HepG2 (cell line): ENCODE data around the gene SAPCD1. TPM values are rescaled to one million over a fixed set of nuclear protein-coding genes. Genes with fewer than 3 reads are reported as not detected.
A peak's percentile ranks its signal among the peaks of the same experiment; 100 is the strongest.

Experiments used
- ATM ChIP-seq: fragments of 450-650 bp; IDR thresholded peaks from 2 replicates; pipeline ENCODE4 v1.7.1; 2017; ENCODE audit warnings: mild to moderate bottlenecking, borderline replicate concordance
- DR1 ChIP-seq: sonication (generic); formaldehyde crosslinking; IDR thresholded peaks from 2 replicates; pipeline ENCODE4 v1.8.0; 2021; ENCODE audit warnings: mild to moderate bottlenecking, missing genetic modification reagents, inconsistent platforms
- ELF3 ChIP-seq: IDR thresholded peaks from 2 replicates; pipeline ENCODE4 v1.6.1; 2016; ENCODE audit warnings: missing genetic modification reagents, missing compliant biosample characterization
- IKZF1 ChIP-seq: fragments of 450-650 bp; IDR thresholded peaks from 2 replicates; pipeline ENCODE4 v1.7.1; 2016
- KMT2B ChIP-seq: IDR thresholded peaks from 2 replicates; pipeline ENCODE4 v1.6.1; 2016; ENCODE audit warnings: missing genetic modification reagents, missing compliant biosample characterization
- MAFG ChIP-seq: sonication (generic); formaldehyde crosslinking; IDR thresholded peaks from 2 replicates; pipeline ENCODE4 v1.5.1; 2020; ENCODE audit warnings: mild to moderate bottlenecking, missing genetic modification reagents
- MLLT10 ChIP-seq: sonication (generic); formaldehyde crosslinking; IDR thresholded peaks from 2 replicates; pipeline ENCODE4 v1.4.0; 2020; ENCODE audit warnings: missing genetic modification reagents
- MYPOP ChIP-seq: sonication (generic); formaldehyde crosslinking; IDR thresholded peaks from 2 replicates; pipeline ENCODE4 v1.8.1; 2023; ENCODE audit warnings: mild to moderate bottlenecking, moderate library complexity, missing genetic modification reagents
- NFATC3 ChIP-seq: sonication (generic); formaldehyde crosslinking; IDR thresholded peaks from 2 replicates; pipeline ENCODE4 v1.5.1; 2020; ENCODE audit warnings: mild to moderate bottlenecking, missing genetic modification reagents
- NFYC ChIP-seq: IDR thresholded peaks from 2 replicates; pipeline ENCODE4 v1.6.1; 2016; ENCODE audit warnings: missing genetic modification reagents, missing compliant biosample characterization
- NPAS2 ChIP-seq: sonication (generic); formaldehyde crosslinking; IDR thresholded peaks from 2 replicates; pipeline ENCODE4 v1.8.0; 2022; ENCODE audit warnings: mild to moderate bottlenecking, missing genetic modification reagents, borderline replicate concordance
- RARG ChIP-seq: sonication (generic); formaldehyde crosslinking; IDR thresholded peaks from 2 replicates; pipeline ENCODE4 v1.4.0; 2020; ENCODE audit warnings: low read depth, mild to moderate bottlenecking, missing genetic modification reagents
- RXRB ChIP-seq: IDR thresholded peaks from 2 replicates; pipeline ENCODE4 v1.6.1; 2016; ENCODE audit warnings: borderline replicate concordance, missing genetic modification reagents, missing compliant biosample characterization
- SKIL ChIP-seq: sonication (generic); formaldehyde crosslinking; IDR thresholded peaks from 2 replicates; pipeline ENCODE4 v1.8.0; 2022; ENCODE audit warnings: missing genetic modification reagents, mild to moderate bottlenecking, moderate library complexity, borderline replicate concordance
- SRSF4 ChIP-seq: fragments of 200-400 bp; formaldehyde crosslinking; IDR thresholded peaks from one replicate; pipeline ENCODE4 v1.6.1; 2018; ENCODE audit warnings: mild to moderate bottlenecking, low read depth, low read length, moderate library complexity; ENCODE audit not compliant: poor library complexity, severe bottlenecking
- ZFX ChIP-seq: sonication (generic); formaldehyde crosslinking; IDR thresholded peaks from 2 replicates; pipeline ENCODE4 v1.4.0; 2020; ENCODE audit warnings: mild to moderate bottlenecking, low read depth, missing genetic modification reagents, moderate library complexity
- ZNF24 ChIP-seq: fragments of 450-650 bp; IDR thresholded peaks from 2 replicates; pipeline ENCODE4 v1.6.1; 2017; ENCODE audit warnings: antibody characterized with exemption, mild to moderate bottlenecking
- ZNF251 ChIP-seq: sonication (generic); formaldehyde crosslinking; IDR thresholded peaks from 2 replicates; pipeline ENCODE4 v1.9.0; 2021; ENCODE audit warnings: mild to moderate bottlenecking, missing genetic modification reagents
- ZNF282 ChIP-seq: fragments of 450-650 bp; IDR thresholded peaks from 2 replicates; pipeline ENCODE4 v1.6.1; 2018; ENCODE audit not compliant: partially characterized antibody
- ZNF446 ChIP-seq: sonication (generic); formaldehyde crosslinking; IDR thresholded peaks from 2 replicates; pipeline ENCODE4 v1.5.0; 2020; ENCODE audit warnings: mild to moderate bottlenecking, missing genetic modification reagents
- ZNF513 ChIP-seq: sonication (generic); formaldehyde crosslinking; conservative IDR thresholded peaks from 2 replicates; pipeline ENCODE4 v1.5.0; 2020; ENCODE audit warnings: missing genetic modification reagents
- ZNF530 ChIP-seq: sonication (generic); formaldehyde crosslinking; IDR thresholded peaks from 2 replicates; pipeline ENCODE4 v1.5.0; 2020; ENCODE audit warnings: low read depth, mild to moderate bottlenecking, missing genetic modification reagents
- ZNF704 ChIP-seq: sonication (generic); formaldehyde crosslinking; IDR thresholded peaks from 2 replicates; pipeline ENCODE4 v1.8.1; 2023; ENCODE audit warnings: mild to moderate bottlenecking, inconsistent platforms, moderate library complexity, missing genetic modification reagents, borderline replicate concordance
- ZNF720 ChIP-seq: sonication (generic); formaldehyde crosslinking; IDR thresholded peaks from 2 replicates; pipeline ENCODE4 v1.4.0; 2020; ENCODE audit warnings: missing genetic modification reagents
- ZNF75D ChIP-seq: sonication (generic); formaldehyde crosslinking; IDR thresholded peaks from 2 replicates; pipeline ENCODE4 v1.8.1; 2023; ENCODE audit warnings: missing genetic modification reagents, mild to moderate bottlenecking, borderline replicate concordance
- polyA plus RNA-seq, 8 experiments: library from polyadenylated mRNA; depleted of rRNA in 3 of 8; stranded (reverse) in 7 of 8; unstranded in 1 of 8; fragments of >200 nt; fragmentation: Illumina TruSeq in 4 of 8; extraction: Trizol in 4 of 8; gene quantifications; 2 replicates each; pipeline versions ENCODE4 v1.2.1 to v1.2.3, GENCODE V29; 2011 to 2016; ENCODE audit warnings: low read depth in 4 of 8, missing spikeins in 1 of 8, mixed read lengths in 1 of 8; ENCODE audit not compliant: insufficient read depth in 1 of 8
- total RNA-seq, 5 experiments: library from RNA; depleted of rRNA; stranded (reverse); fragments of >200 nt; fragmentation: Illumina TruSeq; extraction: Trizol; gene quantifications; 2 replicates each; pipeline ENCODE4 v1.2.3, GENCODE V29; 2016; ENCODE audit warnings: low read depth in 1 of 5

Gene SAPCD1
- total and polyA plus RNA-seq, 2 of the 13 experiments (the other 11 are each of a cell fraction or from before 2014, with no cell fraction given): 2.5 to 3.9 TPM

DNA sequence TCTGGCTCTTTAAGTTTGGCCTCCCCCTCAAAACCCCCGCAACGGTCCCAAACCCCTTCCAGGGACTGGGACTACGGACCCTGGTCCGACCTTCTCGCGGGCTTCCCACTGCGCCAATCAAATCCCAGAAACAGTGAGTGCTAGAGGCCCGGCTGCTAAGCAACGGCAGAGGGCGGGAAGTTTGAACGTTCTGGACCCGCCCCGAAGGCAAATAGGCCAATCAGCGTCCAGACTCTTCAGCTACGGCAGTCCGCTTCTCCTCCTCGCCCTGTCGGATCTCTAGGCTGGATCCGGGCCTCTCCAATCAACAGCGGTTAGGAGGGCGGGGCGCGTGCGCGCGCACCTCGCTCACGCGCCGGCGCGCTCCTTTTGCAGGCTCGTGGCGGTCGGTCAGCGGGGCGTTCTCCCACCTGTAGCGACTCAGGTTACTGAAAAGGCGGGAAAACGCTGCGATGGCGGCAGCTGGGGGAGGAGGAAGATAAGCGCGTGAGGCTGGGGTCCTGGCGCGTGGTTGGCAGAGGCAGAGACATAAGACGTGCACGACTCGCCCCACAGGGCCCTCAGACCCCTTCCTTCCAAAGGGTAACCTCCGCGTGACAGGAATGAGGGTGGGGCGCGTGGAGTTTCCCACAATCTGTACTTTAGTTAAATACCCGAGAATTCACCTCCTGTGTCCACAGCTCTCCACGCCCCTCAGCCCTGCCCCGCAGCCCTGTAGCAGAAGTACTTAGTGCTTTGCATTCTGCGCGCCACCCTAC is 22.6 kb upstream of the SAPCD1 start, which contains the start of gene MSH5 (continued):
- TF ChIP-seq KMT2B (CRISPR knock-in tag) (peak; percentile 88), RXRB (peak; percentile 73; the same call in 1 of the 2 replicates), ZNF446 (peak; percentile 99), RARG (CRISPR knock-in tag) (no peak), MYPOP (CRISPR knock-in tag) (peak; percentile 95), NFYC (CRISPR knock-in tag) (peak; percentile 98), ZNF75D (CRISPR knock-in tag) (peak; percentile 90; the same call in 1 of the 2 replicates), IKZF1 (no peak), ELF3 (CRISPR knock-in tag) (peak; percentile 47), ZNF24 (no peak), MLLT10 (no peak), ZNF704 (CRISPR knock-in tag) (peak; percentile 97), MAFG (CRISPR knock-in tag) (no peak), SKIL (peak; percentile 73), DR1 (CRISPR knock-in tag) (peak; percentile 87), ATM (no peak), SRSF4 (no peak), ZFX (CRISPR knock-in tag) (peak; percentile 73), ZNF530 (CRISPR knock-in tag) (no peak; the same call in none of the 2 replicates), ZNF251 (CRISPR knock-in tag) (peak; percentile 97; the same call in 1 of the 2 replicates), NFATC3 (CRISPR knock-in tag) (peak; percentile 90), ZNF720 (CRISPR knock-in tag) (no peak), NPAS2 (CRISPR knock-in tag) (no peak), ZNF282 (no peak), ZNF513 (CRISPR knock-in tag) (no peak)
